Adrenal gland (tissue), 12 donors: ENCODE data around the gene ERF. TPM values are rescaled to one million over a fixed set of nuclear protein-coding genes. Genes with fewer than 3 reads are reported as not detected.

ENCODE experiments used
- DNase-seq, 7 donors: peaks; one replicate each; pipeline ENCODE4 v3.0.0-alpha.2; 2019 to 2020
- H3K27ac ChIP-seq, 5 donors: fragments of 200-600 bp; sonication (generic) in 4 of 5; 1 replicate in 3 of 5; 2 replicates in 2 of 5; pipeline versions ENCODE4 v1.5.1 to v1.8.0; 2016 to 2020; ENCODE audit warnings: mild to moderate bottlenecking in 1 of 5
- H3K27me3 ChIP-seq: fragments of 200-600 bp; 2 replicates; pipeline ENCODE4 v1.8.0; 2021
- H3K36me3 ChIP-seq, 2 donors: fragments of 200-600 bp; replicated peaks in 1 of 2; 1 replicate in 1 of 2; 2 replicates in 1 of 2; pipeline versions ENCODE4 v1.5.1 to v1.8.0; 2018 to 2022
- H3K4me1 ChIP-seq, 2 donors: fragments of 200-600 bp; replicated peaks in 1 of 2; 1 replicate in 1 of 2; 2 replicates in 1 of 2; pipeline versions ENCODE4 v1.5.1 to v1.8.0; 2018 to 2021
- H3K4me3 ChIP-seq, 4 donors: fragments of 200-600 bp; sonication (generic) in 3 of 4; one replicate each; pipeline ENCODE4 v1.5.1; 2016 to 2018
- H3K9me3 ChIP-seq, 3 donors: fragments of 200-600 bp; sonication (generic) in 1 of 3; replicated peaks in 1 of 3; 1 replicate in 2 of 3; 2 replicates in 1 of 3; pipeline versions ENCODE4 v1.5.1 to v1.8.0; 2016 to 2021
- CTCF ChIP-seq, 6 experiments: fragments of 450-650 bp in 4 of 6; fragments of 200-600 bp in 2 of 6; sonication (generic) in 1 of 6; IDR thresholded peaks; 1 replicate in 5 of 6; 2 replicates in 1 of 6; pipeline versions ENCODE4 v1.5.1 to v1.8.0; 2016 to 2021; ENCODE audit warnings: antibody characterized with exemption in 6 of 6, mild to moderate bottlenecking in 2 of 6, moderate library complexity in 1 of 6
- POLR2A ChIP-seq, 2 donors: fragments of 450-650 bp; IDR thresholded peaks; one replicate each; pipeline ENCODE4 v1.6.1; 2017; ENCODE audit warnings: antibody characterized with exemption in 2 of 2, mild to moderate bottlenecking in 2 of 2, moderate library complexity in 1 of 2
- WGBS, 4 donors: extraction: QIAGEN DNeasy Blood & Tissue Kit in 2 of 4; methylation state at CpG; one replicate each; pipeline versions ENCODE4 v1.1.5 to v1.1.7; 2013 to 2017; 5-methylcytosine and 5-hydroxymethylcytosine counted together
- intact Hi-C, 2 donors: fragments of 100-400 bp; cut with DNase I; formaldehyde crosslinking; loops; one replicate each; pipeline versions ENCODE4 v1.14.1 to v1.15.0; 2022 to 2023
- polyA plus RNA-seq, 3 donors: library from polyadenylated mRNA; stranded (reverse); fragments of 200-250 nt in 2 of 3; fragments of 350-450 nt in 1 of 3; fragmentation: Illumina TruSeq in 1 of 3; extraction: RNeasy Lipid Tissue Mini Kit (QIAGEN cat#74804) in 1 of 3; gene quantifications; one replicate each; pipeline ENCODE4 v1.2.3, GENCODE V29; 2013 to 2014
- total RNA-seq, 9 donors: library from RNA; depleted of rRNA in 4 of 9; stranded (reverse); fragments of >200 nt in 4 of 9; fragments of 120-200 nt in 1 of 9; fragmentation: NEBNext Ultra II Directional in 1 of 9; extraction: Animal tissue kit (Norgen Biotek cat#: 25700) in 1 of 9; gene quantifications; one replicate each; pipeline versions ENCODE4 v1.1.0 to v1.2.4, GENCODE V29; 2013 to 2023
- donor health status: healthy with polysubstance abuse.
- donor health status: Bipolar disorder and iron deficiency.
- donor health status: DM: yes; HTN: yes; CAD: no.
- donor health status: DM: no; HTN: no; CAD: no.
- donor health status: DM: no; HTN: no; CAD: no.
- donor health status: DM: yes; HTN: yes; CAD: no.

Gene ERF
- total and polyA plus RNA-seq, 12 donors = 11.4 to 147 (median 52.4) TPM

- no peaks in the 10 kb centered on the region for H3K9me3 ChIP-seq
- H3K4me1 ChIP-seq = peaks cover 23 to 46% of the 10 kb centered on the region in 2 donors
- peak in 5 of 7 donors; percentile 34 to 66 (median 47) for DNase-seq
- H3K4me3 ChIP-seq = peak overlapping the region; percentile 16 to 78 (median 48)
- no peaks in the 10 kb centered on the region for H3K36me3 ChIP-seq
- peak in 1 of 2 donors; percentile 89 for TF ChIP-seq POLR2A (IDR thresholded peaks at IDR 0.05)
- peak in 1 of 6 experiments; percentile 3 for TF ChIP-seq CTCF (IDR thresholded peaks at IDR 0.05)
- H3K27me3 ChIP-seq = no peaks in the 10 kb centered on the region
- H3K27ac ChIP-seq = peak overlapping the region in 4 of 5 donors; percentile 50 to 93 (median 83)
- 0 to 1% (median 0%) methylated on average over 5 to 49 of the region's 49 CpGs for WGBS, 4 donors
- intact Hi-C loops = no loop called here
These were observed 12.8 kb downstream of the ERF start for GRCh38 chr19:42242069-42242511.

GRCh38 chr19:42241279-42241678 is 13.6 kb downstream of the ERF start:
- WGBS, 4 donors = 99 to 100% (median 100%) methylated on average over 3 of the region's 3 CpGs
- intact Hi-C loops = no loop called here
- Histone ChIP-seq H3K27ac (no peak overlapping the region), H3K27me3 (no peaks in the 10 kb centered on the region), H3K4me3 (peak overlapping the region in 2 of 4 donors; percentile 72 to 78), H3K9me3 (no peaks in the 10 kb centered on the region), H3K36me3 (peaks cover 0 to 8% of the 10 kb centered on the region in 2 donors), H3K4me1 (peaks cover 17 to 38% of the 10 kb centered on the region in 2 donors)
- DNase-seq = no peak
- TF ChIP-seq CTCF (IDR thresholded peaks at IDR 0.05) = no peak
- no peak for TF ChIP-seq POLR2A (IDR thresholded peaks at IDR 0.05)

GRCh38 chr19:42239544-42240220 is 15.2 kb downstream of the ERF start:
- Histone ChIP-seq H3K4me3 (no peak overlapping the region), H3K4me1 (peaks cover 17 to 23% of the 10 kb centered on the region in 2 donors), H3K36me3 (peaks cover 0 to 24% of the 10 kb centered on the region in 2 donors), H3K27me3 (no peaks in the 10 kb centered on the region), H3K9me3 (no peaks in the 10 kb centered on the region), H3K27ac (no peak overlapping the region)
- no peak for DNase-seq
- intact Hi-C loops = loop anchor here in 1 of 2 donors (10.0 kb wide), 1 partner anchor 105 kb away; the partner anchor contains the start of gene POU2F2
- no peak for TF ChIP-seq POLR2A (IDR thresholded peaks at IDR 0.05)
- TF ChIP-seq CTCF (IDR thresholded peaks at IDR 0.05) = no peak
- 83 to 96% (median 87%) methylated on average over 6 to 10 of the region's 10 CpGs for WGBS, 4 donors

- 80 to 88% (median 83%) methylated on average over 5 of the region's 5 CpGs for WGBS, 4 donors
- H3K9me3 ChIP-seq = no peaks in the 10 kb centered on the region
- H3K4me3 ChIP-seq = no peak overlapping the region
- no peak for DNase-seq
- H3K36me3 ChIP-seq = peaks cover 0 to 67% of the 10 kb centered on the region in 2 donors
- intact Hi-C loops = loop anchor here in 1 of 2 donors (10.0 kb wide), 1 partner anchor 100 kb away; the partner anchor contains the start of gene POU2F2
- no peak overlapping the region for H3K27ac ChIP-seq
- no peak for TF ChIP-seq POLR2A (IDR thresholded peaks at IDR 0.05)
- TF ChIP-seq CTCF (IDR thresholded peaks at IDR 0.05) = no peak
- H3K27me3 ChIP-seq = no peaks in the 10 kb centered on the region
- peaks cover 4 to 6% of the 10 kb centered on the region in 2 donors for H3K4me1 ChIP-seq
These were observed 19.7 kb downstream of the ERF start for GRCh38 chr19:42235181-42235580.
